Measurements from ENCODE around the gene LZTS2. TPM values are rescaled to one million over a fixed set of nuclear protein-coding genes. Genes with fewer than 3 reads are reported as not detected.
"Not testable (repeated sequence)": the region's sequence is repeated elsewhere in the genome, so short reads cannot be mapped to it uniquely, and the experiment has no call there.

The LZTS2 gene
- total RNA-seq, 1 experiment from 2014 or later: 93.0 TPM

DNA sequence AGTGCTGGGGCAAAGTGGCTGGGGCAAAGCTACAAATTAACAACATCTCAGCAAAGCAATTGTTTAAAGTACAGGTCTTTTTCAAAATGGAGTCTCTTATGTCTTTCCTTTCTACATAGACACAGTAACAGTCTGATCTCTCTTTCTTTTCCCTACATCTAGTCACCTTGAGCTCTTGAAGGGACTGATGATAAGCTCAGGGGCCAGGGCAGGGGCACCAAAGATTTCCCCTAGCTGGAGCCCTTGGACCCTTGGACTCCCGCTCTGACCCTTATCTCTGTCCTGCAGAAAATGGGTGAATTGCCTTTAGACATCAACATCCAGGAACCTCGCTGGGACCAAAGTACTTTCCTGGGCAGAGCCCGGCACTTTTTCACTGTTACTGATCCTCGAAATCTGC lies 34.8 kb downstream of the LZTS2 start:
- intact Hi-C loops (cut with micrococcal nuclease); H2AFZ ChIP-seq (ENCODE audit: low read depth, low read length, poor library complexity, severe bottlenecking); H3K27ac ChIP-seq (ENCODE audit: low read depth, low read length); H3K9ac ChIP-seq (ENCODE audit: low read length); H3K4me2 ChIP-seq (ENCODE audit: low read length); H3K4me3 ChIP-seq (replicated peaks in 1 of 2; ENCODE audit: low read depth in 1 of 2, low read length in 2 of 2); RAD21 ChIA-PET (ENCODE audit: low non-redundant PET in 1 of 2, low total read pairs in 2 of 2, uncharacterized antibody in 2 of 2, unreplicated experiment in 2 of 2); H4K20me1 ChIP-seq (ENCODE audit: insufficient read depth); DNase-seq (ENCODE audit: low read depth, low spot score); ATAC-seq; H3K27me3 ChIP-seq (ENCODE audit: insufficient read depth, low read length); H3K9me2 ChIP-seq (ENCODE audit: insufficient read depth); BruUV-seq (replicated peaks); H3K9me3 ChIP-seq (ENCODE audit: control insufficient read depth in 1 of 2, insufficient read depth in 1 of 2, low read depth in 1 of 2, low read length in 2 of 2): not testable (repeated sequence)
- ChIA-PET POLR2A (interaction anchor here (1.0 to 1.2 kb wide), 2 partner anchors 9 to 542 kb away, joined by 3 to 7 read pairs; no protein-coding TSS in a partner anchor), CTCF (interaction anchor here (0.6 to 2.0 kb wide), 3 partner anchors 16 to 65 kb away, joined by 3 to 8 read pairs (median 4); partner anchors contain the start of gene SEMA4G)
- Histone ChIP-seq H3K36me3 (ENCODE audit: control insufficient read depth in 1 of 2, insufficient read depth in 2 of 2, low read length in 2 of 2) (peaks cover 22 to 40% of the 10 kb centered on the region in 2 experiments), H3K79me2 (ENCODE audit: insufficient read depth, low read length) (peaks cover 12% of the 10 kb centered on the region), H3K4me1 (ENCODE audit: control insufficient read depth in 1 of 2, insufficient read depth in 2 of 2, low read length in 2 of 2) (peaks cover 19 to 42% of the 10 kb centered on the region in 2 experiments)

DNA sequence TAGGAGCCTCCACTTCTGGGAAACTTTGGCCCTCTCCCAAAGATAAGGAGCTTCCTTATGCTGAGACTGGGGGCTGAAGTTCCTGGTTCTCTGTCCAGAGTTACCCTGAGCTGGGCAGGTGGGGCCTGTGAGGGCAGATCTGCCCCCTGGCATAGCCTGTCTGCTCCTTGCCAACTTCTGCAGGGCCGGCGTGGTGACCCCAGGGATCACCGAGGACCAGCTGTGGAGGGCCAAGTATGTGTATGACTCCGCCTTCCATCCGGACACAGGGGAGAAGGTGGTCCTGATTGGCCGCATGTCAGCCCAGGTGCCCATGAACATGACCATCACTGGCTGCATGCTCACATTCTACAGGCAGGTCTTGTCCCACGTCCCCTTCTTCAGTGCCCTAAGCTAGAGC lies 35.7 kb downstream of the LZTS2 start:
- ChIA-PET CTCF (interaction anchor here (2.0 kb wide), 1 partner anchor 15 kb away, joined by 8 read pairs; no protein-coding TSS in a partner anchor), RAD21 (ENCODE audit: low non-redundant PET in 1 of 2, low total read pairs in 2 of 2, uncharacterized antibody in 2 of 2, unreplicated experiment in 2 of 2) (no interaction called here), POLR2A (interaction anchor here (1.0 to 1.2 kb wide), 2 partner anchors 8 to 541 kb away, joined by 3 to 7 read pairs; no protein-coding TSS in a partner anchor)
- Histone ChIP-seq H3K9me3 (ENCODE audit: control insufficient read depth in 1 of 2, insufficient read depth in 1 of 2, low read depth in 1 of 2, low read length in 2 of 2) (no peaks in the 10 kb centered on the region), H3K4me2 (ENCODE audit: low read length) (no peak overlapping the region), H3K4me1 (ENCODE audit: control insufficient read depth in 1 of 2, insufficient read depth in 2 of 2, low read length in 2 of 2) (peaks cover 12 to 32% of the 10 kb centered on the region in 2 experiments), H3K4me3 (replicated peaks in 1 of 2; ENCODE audit: low read depth in 1 of 2, low read length in 2 of 2) (no peak overlapping the region), H3K36me3 (ENCODE audit: control insufficient read depth in 1 of 2, insufficient read depth in 2 of 2, low read length in 2 of 2) (peaks cover 22 to 42% of the 10 kb centered on the region in 2 experiments), H3K27me3 (ENCODE audit: insufficient read depth, low read length) (no peaks in the 10 kb centered on the region), H2AFZ (ENCODE audit: low read depth, low read length, poor library complexity, severe bottlenecking) (no peak overlapping the region), H4K20me1 (ENCODE audit: insufficient read depth) (no peaks in the 10 kb centered on the region), H3K9ac (ENCODE audit: low read length) (no peak overlapping the region), H3K79me2 (ENCODE audit: insufficient read depth, low read length) (peaks cover 12% of the 10 kb centered on the region), H3K27ac (ENCODE audit: low read depth, low read length) (no peak overlapping the region), H3K9me2 (ENCODE audit: insufficient read depth) (no peaks in the 10 kb centered on the region)
- no TSS peak for BruUV-seq (replicated peaks)
- intact Hi-C loops (cut with micrococcal nuclease): no loop called here
- ATAC-seq (no peak), DNase-seq (ENCODE audit: low read depth, low spot score) (no peak)
- TF ChIP-seq FOSL1 (IDR thresholded peaks at IDR 0.05; ENCODE audit: low read depth): no peak
- no peak for TF ChIP-seq SP1 (IDR thresholded peaks at IDR 0.05; ENCODE audit: low read depth)
- no peak for TF ChIP-seq POLR2AphosphoS5 (IDR thresholded peaks at IDR 0.05; ENCODE audit: low read depth, low read length)
- no peak for TF ChIP-seq EGR1 (IDR thresholded peaks at IDR 0.05; ENCODE audit: low read depth)
